Gastroesophageal sphincter (tissue), 4 donors: ENCODE results near the gene CFAP97D2. TPM values are rescaled to one million over a fixed set of nuclear protein-coding genes. Genes with fewer than 3 reads are reported as not detected.
"Not testable (repeated sequence)": the region's sequence is repeated elsewhere in the genome, so short reads cannot be mapped to it uniquely, and the experiment has no call there.

Source experiments
- ATAC-seq: fragments of 150-250 bp; one replicate; pipeline ENCODE4 v1.9.1; 2016; ENCODE audit warnings: mild to moderate bottlenecking, moderate library complexity
- H3K27ac ChIP-seq, 4 donors: fragments of 200-600 bp; sonication (generic) in 3 of 4; 1 replicate in 3 of 4; 2 replicates in 1 of 4; pipeline ENCODE4 v1.5.1; 2016 to 2019
- H3K27me3 ChIP-seq: fragments of 200-600 bp; sonication (generic); one replicate; pipeline ENCODE4 v1.5.1; 2019
- H3K36me3 ChIP-seq, 2 donors: fragments of 200-600 bp; sonication (generic); one replicate each; pipeline ENCODE4 v1.5.1; 2019; ENCODE audit warnings: control low read depth in 1 of 2
- H3K4me1 ChIP-seq, 3 donors: fragments of 200-600 bp; sonication (generic); 1 replicate in 2 of 3; 2 replicates in 1 of 3; pipeline ENCODE4 v1.5.1; 2016 to 2019; ENCODE audit warnings: control low read depth in 2 of 3
- H3K4me3 ChIP-seq, 2 donors: fragments of 200-600 bp; sonication (generic); one replicate each; pipeline ENCODE4 v1.5.1; 2019; ENCODE audit warnings: mild to moderate bottlenecking in 1 of 2, moderate library complexity in 1 of 2
- H3K9me3 ChIP-seq, 3 donors: fragments of 200-600 bp; sonication (generic); one replicate each; pipeline ENCODE4 v1.5.1; 2017 to 2019; ENCODE audit warnings: control low read depth in 2 of 3
- CTCF ChIP-seq, 4 experiments: fragments of 200-600 bp in 2 of 4; fragments of 450-650 bp in 2 of 4; sonication (generic) in 1 of 4; IDR thresholded peaks; one replicate each; pipeline ENCODE4 v1.5.1; 2017 to 2019; ENCODE audit warnings: antibody characterized with exemption in 4 of 4, mild to moderate bottlenecking in 2 of 4, moderate library complexity in 2 of 4
- EP300 ChIP-seq: sonication (generic); formaldehyde crosslinking; IDR thresholded peaks from one replicate; pipeline ENCODE4 v1.6.1; 2017; ENCODE audit warnings: antibody characterized with exemption, mild to moderate bottlenecking
- POLR2A ChIP-seq, 2 donors: fragments of 450-650 bp; IDR thresholded peaks; one replicate each; pipeline ENCODE4 v1.6.1; 2017; ENCODE audit warnings: antibody characterized with exemption in 2 of 2, mild to moderate bottlenecking in 2 of 2, moderate library complexity in 1 of 2
- POLR2AphosphoS5 ChIP-seq: sonication (generic); formaldehyde crosslinking; IDR thresholded peaks from one replicate; pipeline ENCODE4 v1.6.1; 2017; ENCODE audit warnings: antibody characterized with exemption
- WGBS, 2 donors: methylation state at CpG; one replicate each; pipeline ENCODE4 v1.1.5; 2018; ENCODE audit warnings: low coverage in 1 of 2; 5-methylcytosine and 5-hydroxymethylcytosine counted together
- total RNA-seq, 4 donors: library from RNA; depleted of rRNA; stranded (reverse); fragments of >200 nt; gene quantifications; one replicate each; pipeline ENCODE4 v1.1.0, GENCODE V29; 2016

Gene CFAP97D2
- total RNA-seq, 4 donors from 2014 or later, result not detected

GRCh38 chr13:114241918-114242317 lies 62.9 kb downstream of the CFAP97D2 start:
- TF ChIP-seq CTCF (IDR thresholded peaks at IDR 0.05), result no peak
- H3K27ac ChIP-seq, result no peak overlapping the region
- H3K9me3 ChIP-seq, result no peaks in the 10 kb centered on the region
- no peak for ATAC-seq
- WGBS, 2 donors, result 91 to 95% methylated on average over 5 to 6 of the region's 6 CpGs
- H3K36me3 ChIP-seq, result peaks cover 3 to 100% of the 10 kb centered on the region in 2 donors
- no peak overlapping the region for H3K4me3 ChIP-seq
- peaks cover 0 to 5% (median 0%) of the 10 kb centered on the region in 3 donors for H3K4me1 ChIP-seq
- H3K27me3 ChIP-seq, result no peaks in the 10 kb centered on the region

GRCh38 chr13:114243971-114244370 lies 64.9 kb downstream of the CFAP97D2 start:
- Histone ChIP-seq H3K9me3 (no peaks in the 10 kb centered on the region), H3K4me1 (no peaks in the 10 kb centered on the region), H3K4me3 (no peak overlapping the region), H3K27ac (no peak overlapping the region), H3K36me3 (peaks cover 3 to 100% of the 10 kb centered on the region in 2 donors), H3K27me3 (no peaks in the 10 kb centered on the region)
- WGBS, 2 donors, result 83 to 93% methylated on average over 3 of the region's 3 CpGs
- TF ChIP-seq CTCF (IDR thresholded peaks at IDR 0.05) (no peak), POLR2AphosphoS5 (no peak), EP300 (no peak), POLR2A (IDR thresholded peaks at IDR 0.05) (no peak)
- no peak for ATAC-seq

- no peaks in the 10 kb centered on the region for H3K27me3 ChIP-seq
- no peak overlapping the region for H3K27ac ChIP-seq
- no peak for TF ChIP-seq POLR2A (IDR thresholded peaks at IDR 0.05)
- TF ChIP-seq EP300, result no peak
- no peak for TF ChIP-seq POLR2AphosphoS5
- TF ChIP-seq CTCF (IDR thresholded peaks at IDR 0.05), result no peak
- ATAC-seq, result no peak
- no peak overlapping the region for H3K4me3 ChIP-seq
- WGBS, 2 donors, result 81 to 85% methylated on average over 3 to 5 of the region's 5 CpGs
- no peaks in the 10 kb centered on the region for H3K9me3 ChIP-seq
- H3K36me3 ChIP-seq, result peaks cover 3 to 100% of the 10 kb centered on the region in 2 donors
- no peaks in the 10 kb centered on the region for H3K4me1 ChIP-seq
Measured at GRCh38 chr13:114244637-114245036, 65.6 kb downstream of the CFAP97D2 start.

GRCh38 chr13:114248011-114248410 lies 69.0 kb downstream of the CFAP97D2 start:
- no peak for ATAC-seq
- Histone ChIP-seq H3K36me3 (peaks cover 7 to 100% of the 10 kb centered on the region in 2 donors), H3K27ac (no peak overlapping the region), H3K27me3 (no peaks in the 10 kb centered on the region), H3K4me1 (no peaks in the 10 kb centered on the region), H3K9me3 (no peaks in the 10 kb centered on the region), H3K4me3 (no peak overlapping the region)
- 68 to 84% methylated on average over 2 to 3 of the region's 3 CpGs for WGBS, 2 donors
- no peak for TF ChIP-seq EP300
- TF ChIP-seq POLR2A (IDR thresholded peaks at IDR 0.05), result no peak
- no peak for TF ChIP-seq CTCF (IDR thresholded peaks at IDR 0.05)
- no peak for TF ChIP-seq POLR2AphosphoS5

- H3K9me3 ChIP-seq, result no peaks in the 10 kb centered on the region
- no peaks in the 10 kb centered on the region for H3K27me3 ChIP-seq
- no peak overlapping the region for H3K4me3 ChIP-seq
- TF ChIP-seq CTCF (IDR thresholded peaks at IDR 0.05) (no peak), POLR2A (IDR thresholded peaks at IDR 0.05) (no peak), EP300 (no peak), POLR2AphosphoS5 (no peak)
- H3K4me1 ChIP-seq, result no peaks in the 10 kb centered on the region
- ATAC-seq, result no peak
- 96 to 97% methylated on average over 5 to 7 of the region's 7 CpGs for WGBS, 2 donors
- H3K36me3 ChIP-seq, result peaks cover 4 to 100% of the 10 kb centered on the region in 2 donors
- H3K27ac ChIP-seq, result no peak overlapping the region
Measured at GRCh38 chr13:114249077-114249476, 70.0 kb downstream of the CFAP97D2 start.

- 83% methylated on average over 1 of the region's 1 CpG; no CpG with 5 or more reads in 1 of the 2 donors for WGBS, 2 donors
- not testable (repeated sequence) for H3K4me3 ChIP-seq, ATAC-seq, H3K27ac ChIP-seq, H3K9me3 ChIP-seq, H3K4me1 ChIP-seq, H3K27me3 ChIP-seq
- H3K36me3 ChIP-seq, result peaks cover 6 to 100% of the 10 kb centered on the region in 2 donors
Measured at GRCh38 chr13:114251639-114252440, 72.8 kb downstream of the CFAP97D2 start.
